ENCODE data around the gene SYT11.
"Not testable (repeated sequence)": the region's sequence is repeated elsewhere in the genome, so short reads cannot be mapped to it uniquely, and the experiment has no call there.

The SYT11 gene

DNA sequence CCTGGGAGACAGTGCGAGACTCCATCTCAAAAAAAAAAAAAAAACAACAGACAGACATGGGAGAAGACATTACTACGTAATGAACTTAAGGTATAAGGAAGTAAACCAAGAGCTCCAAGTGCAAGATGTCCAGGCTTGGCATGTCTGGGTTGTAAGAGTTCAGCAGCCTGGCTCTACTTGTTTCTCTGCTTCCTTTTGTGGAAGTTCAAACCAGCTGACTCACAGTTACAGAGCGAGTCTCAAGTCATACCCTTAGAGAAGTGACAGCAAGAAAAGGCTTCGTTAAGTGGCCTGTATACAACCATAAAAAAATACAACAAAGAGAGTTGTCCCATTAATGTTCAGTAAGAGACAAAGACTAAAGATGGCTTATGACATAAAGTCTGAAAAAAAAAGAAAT is 50.5 kb downstream of the SYT11 start:
- peak; percentile 25 to 56 for DNase-seq

- DNase-seq, result peak in 1 of 2 donors; percentile 18
These were observed 51.3 kb downstream of the SYT11 start for GRCh38 chr1:155910621-155911121.

GRCh38 chr1:155911156-155912055 is 52.0 kb downstream of the SYT11 start, which contains the start of gene RIT1:
RIT1 (minus strand) TSS chr1:155911349; CDS start chr1:155910761, 588 bp downstream.
- DNase-seq, result peak; percentile 87 to 89

- DNase-seq, result no peak
These were observed 52.7 kb downstream of the SYT11 start for GRCh38 chr1:155912056-155912536.

GRCh38 chr1:155913969-155914757 is 54.8 kb downstream of the SYT11 start:
- DNase-seq, result no peak

- DNase-seq, result no peak
These were observed 59.3 kb downstream of the SYT11 start for GRCh38 chr1:155918660-155919059.

- no peak for DNase-seq
These were observed 60.4 kb downstream of the SYT11 start for GRCh38 chr1:155919801-155920200.

- no peak for DNase-seq
These were observed 61.4 kb downstream of the SYT11 start for GRCh38 chr1:155920717-155921116.

- no peak for DNase-seq
These were observed 66.1 kb downstream of the SYT11 start for GRCh38 chr1:155925506-155925905.

- no peak for DNase-seq
These were observed 69.7 kb downstream of the SYT11 start for GRCh38 chr1:155929057-155929456.

GRCh38 chr1:155930725-155931124 is 71.4 kb downstream of the SYT11 start:
- not testable (repeated sequence) for DNase-seq

- no peak for DNase-seq
These were observed 72.1 kb downstream of the SYT11 start for GRCh38 chr1:155931332-155932038.

- DNase-seq, result no peak
These were observed 72.7 kb downstream of the SYT11 start for GRCh38 chr1:155932081-155932480.

DNA sequence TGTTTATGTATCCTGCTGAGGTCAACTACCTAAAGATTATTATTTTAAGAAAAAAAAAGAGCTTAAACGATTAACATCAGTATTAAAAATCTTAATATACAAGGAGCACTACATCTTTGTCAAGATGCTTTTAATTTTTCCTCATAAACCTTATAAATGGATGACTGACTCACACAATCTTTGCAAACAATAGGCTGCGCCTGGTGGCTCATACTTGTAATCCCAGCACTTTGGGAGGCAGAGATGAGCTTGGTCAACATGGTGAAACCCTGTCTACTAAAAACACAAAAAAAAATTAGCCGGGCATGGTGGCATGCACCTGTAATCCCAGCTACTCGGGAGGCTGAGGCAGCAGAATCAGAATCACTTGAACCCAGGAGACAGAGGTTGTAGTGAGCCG is 73.1 kb downstream of the SYT11 start:
- DNase-seq, result no peak

DNA sequence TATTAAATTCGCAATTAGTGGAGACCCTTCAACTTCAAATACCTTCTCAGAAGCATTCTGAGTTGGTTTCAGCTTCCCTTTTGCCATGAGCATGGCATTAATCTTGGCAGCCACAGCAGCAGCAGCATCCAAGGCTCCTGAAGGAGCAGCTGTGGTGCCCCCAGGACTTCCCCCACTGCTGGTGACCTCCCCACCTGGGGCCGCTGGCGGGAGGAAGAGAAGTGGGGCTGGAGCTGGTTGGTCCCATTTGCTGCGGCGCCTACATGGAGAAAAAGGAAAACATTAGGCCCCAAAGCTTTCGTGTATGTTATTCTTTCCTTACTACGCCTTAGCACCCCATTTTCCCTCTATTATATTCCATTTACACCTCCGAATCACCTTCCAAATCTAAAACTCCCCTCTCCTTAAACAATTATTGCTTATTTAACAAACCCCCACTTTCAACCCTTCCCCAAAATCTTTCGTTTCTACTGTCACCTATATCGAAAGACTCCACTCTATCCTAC is 74.3 kb downstream of the SYT11 start:
- DNase-seq, result peak in 1 of 2 donors; percentile 11

DNA sequence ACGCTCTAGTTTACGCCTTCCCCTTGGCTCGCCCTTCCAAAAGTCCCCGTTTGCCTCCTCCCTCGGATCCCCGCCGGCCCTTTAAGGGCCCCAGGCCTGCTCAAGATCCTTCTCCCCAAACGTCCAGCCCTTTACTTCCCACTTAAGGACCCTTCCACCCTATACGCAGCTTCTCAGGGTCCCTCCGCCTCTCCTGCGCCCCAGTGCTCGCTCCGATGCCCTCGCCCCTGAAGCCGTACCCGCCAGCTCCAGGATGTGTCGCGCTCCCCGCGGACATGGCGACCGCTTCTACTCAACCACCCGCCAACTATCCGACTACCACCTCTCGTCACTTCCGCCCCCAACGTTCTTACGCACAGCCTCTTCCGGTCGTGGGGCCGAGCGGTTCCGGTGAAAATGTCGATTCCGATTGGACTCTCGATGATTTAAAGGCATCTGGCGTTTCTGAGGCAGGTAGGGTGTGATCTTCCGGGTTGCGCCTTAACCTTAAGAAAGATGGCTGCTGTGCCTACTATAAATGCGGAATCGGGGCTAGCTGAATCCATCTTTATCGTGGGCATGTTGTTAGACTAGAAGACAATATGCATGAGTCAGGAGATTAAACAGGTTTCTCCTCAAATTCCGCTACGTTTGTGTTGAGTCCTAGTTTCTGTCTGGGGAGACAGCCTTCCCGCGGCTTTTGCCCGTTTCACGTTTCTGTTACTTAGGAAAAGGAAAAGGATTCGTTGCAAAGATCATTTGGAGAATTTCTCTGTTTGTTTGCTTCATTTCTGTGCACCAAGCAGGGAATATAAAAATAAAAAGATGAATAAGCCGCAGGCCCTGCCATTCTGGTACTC is 74.9 kb downstream of the SYT11 start, which contains the start of gene KHDC4:
Gene KHDC4 (minus strand): TSS at position 317 of the 839 bp plus-strand sequence. CDS start 40 bp downstream, at position 277.
- DNase-seq, result peak; percentile 98

Measured in CD4-positive, alpha-beta T cell treated with Interleukin-4 for 1 hour (primary cell).